K562 (cell line): Measurements from ENCODE around the gene FBXW12. TPM values are rescaled to one million over a fixed set of nuclear protein-coding genes. Genes with fewer than 3 reads are reported as not detected.

Experiments
- ATAC-seq: fragments of 200-7000 bp; cut with Tn5 transposase; 3 replicates; pipeline ENCODE4 v1.9.1; 2020; ENCODE audit warnings: moderate library complexity
- BruUV-seq: library from RNA; stranded (reverse); fragments of 400-500 nt; replicated peaks from 2 replicates; lab custom pipeline; 2021; lab: Mats Ljungman, UMichigan
- CTCF ChIA-PET: fragments of 300-600 bp; formaldehyde crosslinking; extraction: SDS; loops from one replicate; lab custom pipeline; 2021; ENCODE audit warnings: low intra/inter-chr PET ratio; lab: Yijun Ruan, JAX
- POLR2A ChIA-PET: fragments of 300-600, 350-650 bp; sonication (Branson Sonifier 250); formaldehyde crosslinking; extraction: SDS; loops from one replicate; lab custom pipeline; 2021; ENCODE audit warnings: antibody characterized with exemption, inconsistent platforms; lab: Yijun Ruan, JAX
- DNase-seq, 4 experiments: peaks; one replicate each; pipeline versions ENCODE4 v3.0.0 to v3.0.0-alpha.2; 2011 to 2018; ENCODE audit warnings: low spot score in 3 of 4, mixed read lengths in 3 of 4; ENCODE audit errors: extremely low read depth in 1 of 4
- FAIRE-seq: peaks from 2 replicates; lab custom pipeline; 2011; peaks lifted over from hg19 to GRCh38; lab: Jason Lieb, UNC
- H2AFZ ChIP-seq: 2 replicates; pipeline ENCODE4 v1.6.0; 2011; ENCODE audit warnings: low read depth, low read length, control low read depth, inconsistent platforms
- H3K27ac ChIP-seq: fragments of 200-600 bp; 3 replicates; pipeline ENCODE4 v1.8.0; 2011; ENCODE audit warnings: low read depth, mild to moderate bottlenecking, control low read depth, inconsistent platforms, low read length, moderate library complexity, mixed read lengths; ENCODE audit errors: extremely low read depth
- H3K27me3 ChIP-seq, 2 experiments: fragments of 300-600 bp in 1 of 2; 2 replicates in 1 of 2; 3 replicates in 1 of 2; pipeline versions ENCODE4 v1.6.0 to v1.8.0; 2011; ENCODE audit warnings: inconsistent platforms in 2 of 2, low read length in 2 of 2, mild to moderate bottlenecking in 1 of 2, mixed read lengths in 1 of 2, moderate library complexity in 1 of 2; ENCODE audit not compliant: control insufficient read depth in 2 of 2, insufficient read depth in 2 of 2
- H3K36me3 ChIP-seq: fragments of 300-600 bp; 3 replicates; pipeline ENCODE4 v1.8.0; 2011; ENCODE audit warnings: mild to moderate bottlenecking, low read length, inconsistent platforms; ENCODE audit not compliant: control insufficient read depth, insufficient read depth
- H3K4me1 ChIP-seq, 2 experiments: fragments of 200-600 bp in 1 of 2; replicated peaks in 1 of 2; 2 replicates in 1 of 2; 3 replicates in 1 of 2; pipeline versions ENCODE4 v1.5.1 to v1.8.0; 2011; ENCODE audit warnings: inconsistent platforms in 2 of 2, low read length in 2 of 2, mild to moderate bottlenecking in 1 of 2, mixed read lengths in 1 of 2, moderate library complexity in 1 of 2; ENCODE audit not compliant: control insufficient read depth in 2 of 2, insufficient read depth in 2 of 2
- H3K4me2 ChIP-seq: 2 replicates; pipeline ENCODE4 v1.6.1; 2011; ENCODE audit warnings: low read length, control low read depth, inconsistent platforms, mixed read lengths; ENCODE audit not compliant: insufficient read depth
- H3K4me3 ChIP-seq: fragments of 200-600 bp; sonication (generic), shearing (Covaris generic); 2 replicates; pipeline ENCODE4 v1.5.1; 2016; ENCODE audit warnings: control low read depth, inconsistent platforms
- H3K79me2 ChIP-seq: fragments of 200-600 bp; 3 replicates; pipeline ENCODE4 v1.8.0; 2011; ENCODE audit warnings: low read length, inconsistent platforms; ENCODE audit not compliant: control insufficient read depth, insufficient read depth
- H3K9ac ChIP-seq, 2 experiments: 2 replicates each; pipeline versions ENCODE4 v1.6.0 to v1.6.1; 2011; ENCODE audit warnings: low read depth in 2 of 2, low read length in 2 of 2, control low read depth in 1 of 2, inconsistent platforms in 1 of 2, mild to moderate bottlenecking in 1 of 2, mixed read lengths in 1 of 2; ENCODE audit not compliant: insufficient read depth in 1 of 2
- H3K9me1 ChIP-seq: one replicate; pipeline ENCODE4 v1.6.0; 2011; ENCODE audit warnings: inconsistent platforms, mild to moderate bottlenecking, low read length, moderate library complexity; ENCODE audit not compliant: control insufficient read depth, insufficient read depth
- H3K9me3 ChIP-seq: replicated peaks from 2 replicates; pipeline ENCODE4 v1.5.1; 2011; ENCODE audit warnings: low read depth, low read length, inconsistent platforms; ENCODE audit not compliant: control insufficient read depth, insufficient read depth
- H4K20me1 ChIP-seq: replicated peaks from 2 replicates; pipeline ENCODE4 v1.6.1; 2011; ENCODE audit warnings: low read length, inconsistent platforms, mixed read lengths; ENCODE audit not compliant: control insufficient read depth, insufficient read depth
- BRD4 ChIP-seq: fragments of 200-600 bp; sonication (generic); IDR thresholded peaks from 2 replicates; pipeline ENCODE4 v1.6.1; 2017; ENCODE audit warnings: inconsistent platforms
- EGR1 ChIP-seq: fragments of 450-650 bp; conservative IDR thresholded peaks from 2 replicates; pipeline ENCODE4 v1.6.1; 2017; ENCODE audit warnings: mild to moderate bottlenecking
- ELF1 ChIP-seq: fragments of 200-800 bp; sonication (Bioruptor generic); IDR thresholded peaks from 2 replicates; pipeline ENCODE4 v1.6.1; 2016; ENCODE audit warnings: missing genetic modification characterization, missing compliant biosample characterization
- FOXK2 ChIP-seq, 2 experiments: fragments of 450-650 bp; IDR thresholded peaks in 1 of 2; conservative IDR thresholded peaks in 1 of 2; 2 replicates each; pipeline ENCODE4 v1.6.1; 2016; ENCODE audit warnings: low read depth in 2 of 2, mild to moderate bottlenecking in 1 of 2
- KDM1A ChIP-seq, 2 experiments: fragments of 450-650 bp; IDR thresholded peaks; 2 replicates each; pipeline ENCODE4 v1.6.1; 2016; ENCODE audit warnings: mild to moderate bottlenecking in 2 of 2
- MIER1 ChIP-seq: fragments of 450-650 bp; IDR thresholded peaks from 2 replicates; pipeline ENCODE4 v1.6.1; 2016; ENCODE audit warnings: antibody characterized with exemption, mild to moderate bottlenecking, low read depth
- NR2F6 ChIP-seq: fragments of 450-650 bp; formaldehyde crosslinking; IDR thresholded peaks from 2 replicates; pipeline ENCODE4 v1.4.0; 2020; ENCODE audit warnings: mild to moderate bottlenecking
- POLR2G ChIP-seq: fragments of 200-400 bp; formaldehyde crosslinking; IDR thresholded peaks from 2 replicates; pipeline ENCODE4 v1.6.1; 2017; ENCODE audit warnings: low read depth, mild to moderate bottlenecking, antibody characterized with exemption, low read length, moderate library complexity
- PRDM10 ChIP-seq: fragments of 450-650 bp; IDR thresholded peaks from 2 replicates; pipeline ENCODE4 v1.6.1; 2018; ENCODE audit not compliant: partially characterized antibody
- PTTG1 ChIP-seq: fragments of 450-650 bp; IDR thresholded peaks from 2 replicates; pipeline ENCODE4 v1.6.1; 2016; ENCODE audit warnings: low read depth, mild to moderate bottlenecking, missing genetic modification characterization, missing compliant biosample characterization
- SOX6 ChIP-seq: fragments of 450-650 bp; IDR thresholded peaks from 2 replicates; pipeline ENCODE4 v1.6.1; 2014; ENCODE audit warnings: mild to moderate bottlenecking
- STAG1 ChIP-seq: sonication (generic); formaldehyde crosslinking; IDR thresholded peaks from 2 replicates; pipeline ENCODE4 v1.5.0; 2020; ENCODE audit warnings: missing genetic modification reagents, borderline replicate concordance
- ZNF740 ChIP-seq, 3 experiments: fragments of 200-800 bp in 1 of 3; sonication (Bioruptor generic) in 1 of 3; sonication (generic) in 1 of 3; formaldehyde crosslinking in 1 of 3; IDR thresholded peaks; 2 replicates each; pipeline versions ENCODE4 v1.6.1 to v1.8.0; 2016 to 2022; ENCODE audit warnings: mild to moderate bottlenecking in 2 of 3, missing compliant biosample characterization in 2 of 3, missing genetic modification characterization in 2 of 3, missing genetic modification reagents in 1 of 3
- WGBS: fragments of 100-300 bp; shearing (Covaris generic); methylation state at CpG from one replicate; pipeline ENCODE4 v1.1.6; 2016; ENCODE audit warnings: low coverage, mixed read lengths; ENCODE audit not compliant: insufficient coverage; ENCODE audit errors: missing lambda C conversion rate; 5-methylcytosine and 5-hydroxymethylcytosine counted together
- in situ Hi-C: fragments of 300-500 bp; cut with MboI; formaldehyde crosslinking; loops from 4 replicates; pipeline ENCODE4 v1.15.0; 2018; ENCODE audit warnings: inconsistent platforms, mixed read lengths
- intact Hi-C: fragments of 100-400 bp; cut with micrococcal nuclease; formaldehyde crosslinking; loops from 2 replicates; pipeline ENCODE4 v1.14.2; 2022
- polyA plus RNA-seq, 8 experiments: library from polyadenylated mRNA; depleted of rRNA in 4 of 8; stranded (reverse) in 5 of 8; unstranded in 3 of 8; fragments of >200 nt; fragmentation: Nextera tagmentation in 2 of 8; fragmentation: Illumina TruSeq in 1 of 8; extraction: Ambion mirVana in 2 of 8; extraction: Trizol in 1 of 8; gene quantifications; 2 replicates each; pipeline versions ENCODE4 v1.2.1 to v1.2.3, GENCODE V29; 2011 to 2014; ENCODE audit warnings: inconsistent platforms in 1 of 8, missing spikeins in 1 of 8
- total RNA-seq, 7 experiments: library from RNA; depleted of rRNA in 6 of 7; stranded (reverse); fragments of >200 nt in 6 of 7; fragmentation: Illumina TruSeq in 2 of 7; extraction: Trizol in 2 of 7; gene quantifications; 2 replicates each; pipeline versions ENCODE4 v1.2.1 to v1.2.3, GENCODE V29; 2011 to 2021; ENCODE audit warnings: low replicate concordance in 1 of 7

FBXW12 gene
- total and polyA plus RNA-seq, 9 of the 15 experiments (the other 6 are each of a cell fraction or from before 2014, with no cell fraction given), result 0.04 to 0.07 (median 0.06) TPM; not detected in 6

GRCh38 chr3:48429317-48429959 is 57.4 kb downstream of the FBXW12 start (continued):
- no peak for TF ChIP-seq STAG1 (CRISPR knock-in tag)
- TF ChIP-seq, all 486 proteins: peak for 30

- ChIA-PET POLR2A (interaction anchor here (0.7 to 1.0 kb wide), 2 partner anchors 12 to 23 kb away, joined by 3 read pairs; no protein-coding TSS in a partner anchor), CTCF (no interaction called here)
- Histone ChIP-seq H3K4me2 (peak within 1 kb of the TSS; percentile 66), H4K20me1 (no peaks in the 10 kb centered on the region), H3K9me3 (no peaks in the 10 kb centered on the region), H3K27ac (peak within 1 kb of the TSS; percentile 68), H3K9ac (peak within 1 kb of the TSS; percentile 59 to 85; a peak in 3 of 4 replicates), H3K27me3 (no peaks in the 10 kb centered on the region), H3K4me1 (peaks cover 11 to 40% of the 10 kb centered on the region in 2 experiments; a peak in 4 of 5 replicates), H2AFZ (peak within 1 kb of the TSS; percentile 78), H3K9me1 (no peaks in the 10 kb centered on the region), H3K4me3 (peak within 1 kb of the TSS; percentile 57), H3K79me2 (no peaks in the 10 kb centered on the region; the same call in 1 of the 3 replicates), H3K36me3 (peaks cover 32% of the 10 kb centered on the region; the same call in 2 of the 3 replicates)
- BruUV-seq, result no TSS peak
- WGBS, result 32% methylated on average over 8 of the region's 15 CpGs
- intact Hi-C loops, result no loop called here
- DNase-seq (peak; percentile 68 to 83 (median 76)), ATAC-seq (peak; percentile 83), FAIRE-seq (peak; percentile 83)
- in situ Hi-C loops, result loop anchor here (10.0 kb wide), 2 partner anchors 195 to 235 kb away; no protein-coding TSS in a partner anchor
- TF ChIP-seq MIER1, result no peak
- peak; percentile 17 for TF ChIP-seq POLR2G
- TF ChIP-seq FOXK2 (conservative IDR thresholded peaks at IDR 0.05 in 1 of 2, IDR thresholded peaks at IDR 0.05 in 1 of 2; ENCODE audit: low read depth in 2 of 2), result no peak
- no peak for TF ChIP-seq KDM1A (IDR thresholded peaks at IDR 0.05)
- TF ChIP-seq SOX6, result no peak
- no peak for TF ChIP-seq NR2F6 (CRISPR knock-in tag)
- TF ChIP-seq PRDM10, result no peak
- no peak for TF ChIP-seq PTTG1 (tag)
- peak; percentile 7; the same call in 1 of the 2 replicates for TF ChIP-seq ELF1 (tag)
- TF ChIP-seq EGR1, result no peak
- TF ChIP-seq ZNF740 (CRISPR knock-in tag; IDR thresholded peaks at IDR 0.05), result peak; percentile 95
- peak in 1 of 2 experiments; percentile 80; a peak in 2 of 4 replicates for TF ChIP-seq ZNF740 (tag; IDR thresholded peaks at IDR 0.05)
- no peak for TF ChIP-seq BRD4
Observed at GRCh38 chr3:48429960-48430707, 58.1 kb downstream of the FBXW12 start, which contains the start of gene PLXNB1. Gene PLXNB1 (minus strand): TSS chr3:48430086. CDS start chr3:48424611, 5,475 bp downstream.
